Parathyroid adenoma (tissue), 2 donors: Measurements from ENCODE around the gene SRP68.
A peak's percentile ranks its signal among the peaks of the same experiment; 100 is the strongest.

Experiments
- H2AFZ ChIP-seq: fragments of 300-600 bp; sonication (generic); one replicate; pipeline ENCODE4 v1.7.0; 2017; ENCODE audit warnings: antibody characterized with exemption, mild to moderate bottlenecking
- H3K27ac ChIP-seq: fragments of 300-600 bp; sonication (generic); one replicate; pipeline ENCODE4 v1.7.0; 2017
- H3K27me3 ChIP-seq: fragments of 300-600 bp; sonication (generic); one replicate; pipeline ENCODE4 v1.7.0; 2017; ENCODE audit warnings: low read length; ENCODE audit not compliant: control insufficient read depth, insufficient read depth
- H3K36me3 ChIP-seq: fragments of 300-600 bp; sonication (generic); one replicate; pipeline ENCODE4 v1.7.0; 2017; ENCODE audit warnings: low read length; ENCODE audit not compliant: control insufficient read depth, insufficient read depth
- H3K4me1 ChIP-seq: fragments of 300-600 bp; sonication (generic); one replicate; pipeline ENCODE4 v1.7.0; 2017; ENCODE audit warnings: control low read depth
- H3K4me2 ChIP-seq: fragments of 300-600 bp; sonication (generic); one replicate; pipeline ENCODE4 v1.7.0; 2017; ENCODE audit warnings: low read length
- H3K4me3 ChIP-seq: fragments of 300-600 bp; sonication (generic); one replicate; pipeline ENCODE4 v1.7.0; 2017; ENCODE audit warnings: low read depth, low read length
- H3K79me2 ChIP-seq: fragments of 300-600 bp; sonication (generic); one replicate; pipeline ENCODE4 v1.7.0; 2017; ENCODE audit warnings: control low read depth
- H3K9ac ChIP-seq: fragments of 300-600 bp; sonication (generic); one replicate; pipeline ENCODE4 v1.7.0; 2017; ENCODE audit warnings: mild to moderate bottlenecking
- H3K9me3 ChIP-seq: fragments of 300-600 bp; sonication (generic); one replicate; pipeline ENCODE4 v1.7.0; 2017; ENCODE audit warnings: low read length; ENCODE audit not compliant: control insufficient read depth
- CTCF ChIP-seq: fragments of 300-600 bp; sonication (generic); IDR thresholded peaks from one replicate; pipeline ENCODE4 v1.7.0; 2017; ENCODE audit warnings: antibody characterized with exemption, mild to moderate bottlenecking
- donor health status: primary hyperparathyroidism.

The SRP68 gene

GRCh38 chr17:76072148-76072858 is at the start of gene SRP68:
Gene SRP68, minus strand, starts transcription at chr17:76072517. Its CDS starts 26 bp downstream, at chr17:76072491.
- peak within 1 kb of the TSS; percentile 37 for H3K9ac ChIP-seq
- no peaks in the 10 kb centered on the region for H3K9me3 ChIP-seq
- peaks cover 15% of the 10 kb centered on the region for H3K79me2 ChIP-seq
- H2AFZ ChIP-seq: peak within 1 kb of the TSS; percentile 100
- peak within 1 kb of the TSS; percentile 89 for H3K4me3 ChIP-seq
- peaks cover 26% of the 10 kb centered on the region for H3K4me1 ChIP-seq
- TF ChIP-seq CTCF: no peak
- no peaks in the 10 kb centered on the region for H3K36me3 ChIP-seq
- H3K4me2 ChIP-seq: peak within 1 kb of the TSS; percentile 99
- peak within 1 kb of the TSS; percentile 43 for H3K27ac ChIP-seq
- H3K27me3 ChIP-seq: peaks cover 3% of the 10 kb centered on the region

DNA sequence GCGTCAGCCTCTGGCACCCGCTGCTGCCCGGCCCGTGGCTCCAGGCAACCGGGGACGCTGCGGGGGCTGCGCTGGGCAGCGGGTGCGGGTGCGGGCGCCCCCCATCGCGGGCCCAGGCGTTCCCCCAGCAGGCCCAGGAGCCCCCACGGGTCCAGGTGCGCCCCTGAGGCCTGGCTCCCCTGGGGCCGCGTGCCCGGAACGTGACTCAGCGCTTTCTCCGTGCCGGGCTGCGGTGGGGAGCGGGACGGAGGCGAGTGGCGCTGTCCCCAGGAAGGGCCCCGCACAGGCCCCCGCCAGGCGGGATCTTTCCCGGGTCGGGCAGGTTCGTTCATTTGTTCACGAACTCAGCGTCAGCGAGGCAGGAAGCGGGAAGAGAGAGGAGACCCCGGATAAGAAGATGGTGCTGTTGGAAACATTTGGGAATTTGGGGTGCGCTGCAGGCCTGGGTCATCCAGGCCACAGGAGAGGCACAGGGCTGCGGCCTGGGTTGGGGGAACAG is 49.7 kb upstream of the SRP68 start:
- Histone ChIP-seq H3K79me2 (no peaks in the 10 kb centered on the region), H3K9me3 (no peaks in the 10 kb centered on the region), H3K36me3 (no peaks in the 10 kb centered on the region), H3K4me3 (no peak overlapping the region), H3K27me3 (no peaks in the 10 kb centered on the region), H3K4me2 (peak overlapping the region; percentile 61), H2AFZ (peak overlapping the region; percentile 95), H3K27ac (no peak overlapping the region), H3K9ac (no peak overlapping the region), H3K4me1 (no peaks in the 10 kb centered on the region)
- no peak for TF ChIP-seq CTCF

DNA sequence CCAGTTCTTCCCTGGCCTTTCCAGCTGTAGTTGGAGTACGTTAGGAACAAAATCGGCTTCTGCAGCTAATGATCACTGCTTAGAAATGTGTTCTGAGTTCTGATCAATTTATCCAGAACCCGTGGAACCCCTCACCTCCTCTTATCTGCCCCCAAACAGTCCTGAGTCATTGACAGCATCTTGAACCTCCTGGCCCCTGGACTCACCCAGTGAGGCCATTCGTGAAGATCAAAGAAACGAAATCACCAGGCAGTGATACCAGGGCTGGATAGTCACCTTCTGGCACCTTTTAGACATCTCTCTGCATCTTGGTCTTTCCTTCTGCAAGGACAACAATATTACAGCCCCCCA is 48.3 kb upstream of the SRP68 start:
- Histone ChIP-seq H3K4me1 (no peaks in the 10 kb centered on the region), H3K36me3 (no peaks in the 10 kb centered on the region), H3K79me2 (no peaks in the 10 kb centered on the region), H2AFZ (no peak overlapping the region), H3K4me3 (no peak overlapping the region), H3K9me3 (no peaks in the 10 kb centered on the region), H3K27me3 (no peaks in the 10 kb centered on the region), H3K27ac (no peak overlapping the region), H3K9ac (no peak overlapping the region), H3K4me2 (no peak overlapping the region)
- no peak for TF ChIP-seq CTCF

- H3K79me2 ChIP-seq: no peaks in the 10 kb centered on the region
- H3K9ac ChIP-seq: no peak overlapping the region
- TF ChIP-seq CTCF: no peak
- no peaks in the 10 kb centered on the region for H3K9me3 ChIP-seq
- H3K36me3 ChIP-seq: no peaks in the 10 kb centered on the region
- H2AFZ ChIP-seq: no peak overlapping the region
- H3K27me3 ChIP-seq: no peaks in the 10 kb centered on the region
- H3K4me2 ChIP-seq: no peak overlapping the region
- no peak overlapping the region for H3K27ac ChIP-seq
- no peaks in the 10 kb centered on the region for H3K4me1 ChIP-seq
- H3K4me3 ChIP-seq: no peak overlapping the region
Observed at GRCh38 chr17:76119409-76120371, 47.4 kb upstream of the SRP68 start.
